ENCODE results near the gene ENG.
"Not testable (repeated sequence)": the region's sequence is repeated elsewhere in the genome, so short reads cannot be mapped to it uniquely, and the experiment has no call there.

ENG gene

DNA sequence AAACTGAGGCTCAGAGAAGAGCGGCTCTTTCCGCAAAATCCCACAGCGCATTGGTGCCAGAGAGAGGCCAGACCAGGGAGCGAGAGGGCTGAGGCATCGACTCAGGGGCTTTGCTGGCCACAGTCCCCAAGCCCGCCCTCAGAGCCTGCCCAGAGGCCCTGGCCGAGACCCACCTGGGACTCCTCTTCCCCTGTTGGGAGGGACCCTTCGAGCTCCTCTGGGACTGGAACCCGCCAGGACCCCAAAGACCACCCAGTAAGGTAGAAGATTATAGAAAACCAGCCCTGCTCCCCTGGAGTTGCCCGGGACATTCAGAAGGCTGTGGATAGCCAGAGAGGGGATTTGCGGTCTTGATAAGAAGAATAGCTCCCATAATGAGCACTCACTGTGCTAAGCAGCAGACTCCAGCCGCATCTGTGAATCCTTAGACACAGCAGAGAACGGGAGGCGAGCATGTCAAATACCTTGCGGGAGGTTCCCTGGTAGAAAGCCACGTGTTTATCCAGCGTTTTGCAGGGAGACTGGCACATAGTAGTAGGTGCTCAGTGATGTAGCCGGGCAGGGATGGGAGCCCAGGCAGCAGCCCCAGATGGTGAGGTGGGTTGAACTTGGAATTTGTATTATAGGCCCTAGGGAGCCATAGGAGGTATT lies 23.7 kb upstream of the ENG start:
- no peak for DNase-seq

GRCh38 chr9:127877566-127877998 lies 23.1 kb upstream of the ENG start, which contains the start of gene AK1:
TSS of gene AK1 (minus strand) at chr9:127877675. CDS start at chr9:127874617, 3,058 bp downstream.
- no peak for DNase-seq

DNA sequence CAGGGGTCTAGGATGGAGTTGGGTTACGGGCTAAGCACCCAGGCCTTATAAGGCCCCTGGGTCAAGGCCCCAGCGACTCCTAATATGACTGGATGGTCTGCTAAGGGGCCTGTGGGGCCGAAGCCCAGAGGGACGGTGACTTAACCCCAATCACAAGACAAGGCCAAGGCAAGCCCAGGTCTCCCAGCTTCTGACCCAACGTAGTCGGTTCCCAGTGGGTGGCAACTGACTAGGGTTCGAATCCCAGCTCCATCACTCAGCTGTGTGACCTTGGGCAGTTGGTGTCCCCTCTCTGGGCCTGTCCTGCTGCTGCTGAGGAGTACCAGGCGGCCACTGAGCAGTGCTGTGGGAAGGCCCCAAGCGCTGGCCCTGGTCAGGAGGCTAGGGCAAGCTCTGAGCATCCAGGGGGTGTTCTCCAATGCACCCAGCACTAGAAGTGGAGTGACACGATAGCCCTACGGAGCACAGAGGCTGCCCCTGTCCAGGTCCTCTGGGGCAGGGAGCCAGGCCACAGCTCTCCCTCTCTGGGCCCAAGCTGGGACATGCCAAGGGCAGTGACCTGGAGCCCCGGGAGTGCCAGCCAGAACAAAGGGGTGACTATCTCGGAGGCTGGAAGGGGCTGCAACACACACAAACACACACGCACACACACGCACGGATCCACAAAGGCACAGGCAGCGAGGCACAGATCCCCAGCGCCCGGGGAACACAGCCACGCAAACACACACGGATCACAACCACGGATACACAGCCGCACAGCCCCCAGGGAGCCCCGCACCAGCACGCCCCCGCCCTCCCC lies 22.5 kb upstream of the ENG start:
- DNase-seq: no peak

DNA sequence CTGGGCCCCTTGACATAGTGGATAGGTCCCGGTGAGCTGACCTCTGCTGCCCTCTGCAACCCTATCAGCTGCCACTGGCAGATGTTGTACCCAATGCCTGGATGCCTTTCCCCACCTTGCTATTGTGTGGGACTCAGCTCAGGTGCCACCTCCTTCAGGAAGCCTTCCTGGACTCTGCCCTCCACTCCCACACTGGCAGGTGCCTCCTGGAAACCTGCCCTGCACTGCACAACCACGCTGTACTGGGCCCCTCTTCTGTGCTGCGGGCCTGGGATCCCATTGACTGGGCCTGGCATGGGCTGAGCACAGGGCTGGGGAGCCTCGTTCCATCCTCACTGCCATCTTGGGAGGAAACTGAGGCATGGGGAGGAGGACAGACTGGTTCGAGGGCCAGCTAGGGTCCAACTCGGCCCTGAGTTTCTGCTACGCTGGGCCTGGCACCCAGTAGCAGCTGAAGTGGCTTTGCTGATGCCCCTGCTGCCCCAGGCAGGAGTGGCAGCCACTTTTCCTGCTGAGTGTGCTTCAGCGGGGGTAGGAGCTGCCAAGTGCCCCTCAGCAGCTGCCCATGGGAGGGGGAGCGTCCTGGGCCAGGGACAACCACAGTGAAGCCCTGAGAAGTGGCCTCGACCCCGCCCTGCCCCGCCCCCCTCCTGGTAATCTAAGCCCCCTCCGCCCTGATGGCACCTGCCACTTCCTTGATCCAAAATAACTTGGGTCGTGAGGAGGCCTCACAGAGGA lies 21.7 kb upstream of the ENG start:
- no peak for DNase-seq

- DNase-seq: no peak
Observed at GRCh38 chr9:127875306-127875966, 21.0 kb upstream of the ENG start.

DNA sequence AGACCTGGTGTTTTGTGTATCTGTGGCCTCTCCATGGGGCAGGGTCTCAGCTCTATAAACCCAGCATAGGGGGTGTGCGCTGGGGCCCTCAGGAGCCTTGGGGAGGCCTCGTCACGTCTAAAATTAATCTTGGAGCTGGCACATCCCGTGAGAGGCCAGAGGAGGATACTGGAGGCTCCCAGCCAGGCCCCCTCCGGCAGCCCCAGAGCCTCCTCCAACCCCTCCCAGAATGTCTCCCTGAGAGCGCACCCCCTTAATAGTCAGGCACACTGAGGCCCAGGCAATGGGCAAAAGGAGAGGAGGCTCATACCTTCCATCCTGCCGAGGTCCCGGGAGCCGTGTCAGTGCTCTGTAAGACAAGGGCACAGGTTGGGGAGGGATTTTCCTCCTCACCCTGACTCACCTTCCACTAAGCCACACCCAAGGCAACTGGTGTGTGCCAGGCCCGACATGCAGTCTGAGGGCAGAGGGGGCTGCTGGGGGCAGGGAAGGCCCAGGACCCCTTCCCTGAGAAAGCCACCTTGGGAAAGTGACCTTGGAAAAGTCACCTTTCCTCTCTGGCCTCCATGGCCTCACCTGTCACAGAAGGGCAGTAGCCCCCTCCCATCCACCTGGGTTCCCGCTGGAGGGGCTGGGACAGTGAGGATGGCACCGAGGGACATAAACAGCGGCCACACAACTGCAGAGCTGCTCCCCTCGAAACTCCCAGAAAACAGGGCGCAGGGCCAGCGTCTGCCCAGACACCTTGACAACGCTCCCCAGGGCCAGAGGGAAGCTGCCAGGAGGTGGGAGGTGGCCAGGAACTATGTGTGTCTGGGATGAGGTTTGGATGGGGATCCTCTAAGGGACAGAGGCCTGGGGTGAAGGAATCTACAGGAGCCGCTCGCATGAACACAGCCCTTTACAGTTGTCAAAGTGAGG lies 20.1 kb upstream of the ENG start:
- no peak for DNase-seq

GRCh38 chr9:127873886-127874285 lies 19.4 kb upstream of the ENG start:
- no peak for DNase-seq

DNA sequence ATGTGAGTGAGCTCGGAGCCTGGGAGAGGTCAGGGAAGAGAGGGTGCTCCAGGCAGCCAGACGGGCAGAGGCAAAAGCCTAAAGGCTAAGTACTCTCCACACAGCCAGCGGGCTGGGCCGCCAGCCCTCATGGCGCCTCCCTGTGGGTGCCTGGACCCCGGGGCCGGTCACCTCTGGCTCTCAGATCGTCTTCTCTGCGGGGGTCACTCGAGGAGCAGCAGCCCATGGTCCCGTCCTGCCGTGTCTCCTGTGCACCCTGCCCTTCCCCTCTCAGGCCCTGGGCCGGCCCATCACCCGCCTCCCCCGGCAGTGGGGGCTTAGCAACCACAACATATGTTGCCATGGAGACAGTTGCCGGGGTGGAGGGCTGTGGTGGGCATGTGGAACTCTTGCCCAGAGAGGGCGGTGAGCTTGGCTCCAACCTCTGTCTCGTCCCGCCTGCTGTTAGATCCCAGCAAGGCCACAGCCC lies 18.8 kb upstream of the ENG start:
- no peak for DNase-seq

DNA sequence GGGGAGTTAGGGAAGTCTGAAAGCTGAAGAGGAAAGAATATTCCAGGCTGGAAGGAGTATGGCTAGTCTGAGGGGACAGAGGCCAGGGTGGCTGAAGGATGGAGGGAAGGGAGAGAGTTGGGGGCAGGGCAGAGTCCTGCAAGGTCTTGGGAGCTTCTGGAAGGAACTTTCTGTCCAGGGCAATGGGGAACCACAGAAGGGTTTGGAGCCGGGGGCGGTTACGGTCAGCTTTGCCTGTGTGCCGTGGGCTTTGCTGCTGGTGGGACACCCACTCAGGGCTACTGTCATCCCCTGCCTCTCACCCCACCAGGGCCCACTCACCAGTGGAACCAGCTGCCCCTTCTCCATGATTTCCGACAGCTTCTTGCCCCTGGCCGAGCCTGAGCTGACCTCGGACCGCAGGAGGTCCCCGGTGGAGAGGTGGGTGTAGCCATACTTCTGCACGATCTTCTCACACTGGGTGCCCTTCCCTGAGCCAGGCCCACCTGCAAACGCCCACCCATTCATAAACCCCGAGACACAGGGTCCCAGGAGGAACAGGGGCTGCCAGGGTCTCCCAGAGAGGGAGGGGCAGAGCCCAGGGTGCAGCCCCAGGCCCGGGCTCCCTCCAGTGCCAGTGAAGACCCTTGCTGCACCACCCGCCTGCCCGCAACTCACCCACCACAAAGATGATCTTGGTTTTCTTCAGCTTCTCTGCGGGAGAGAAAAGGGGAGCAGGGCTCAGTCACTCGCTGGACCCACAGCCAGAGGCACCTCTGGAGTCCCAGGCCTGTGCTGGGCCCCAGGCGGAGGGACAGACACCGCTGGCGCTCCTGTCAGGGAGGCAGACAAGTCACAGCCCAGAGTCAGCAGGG lies 18.1 kb upstream of the ENG start:
- DNase-seq: no peak

GRCh38 chr9:127871531-127871930 lies 17.1 kb upstream of the ENG start:
- no peak for DNase-seq

GRCh38 chr9:127870887-127871286 lies 16.4 kb upstream of the ENG start:
- no peak for DNase-seq

GRCh38 chr9:127870153-127870491 lies 15.7 kb upstream of the ENG start:
- not testable (repeated sequence) for DNase-seq

DNA sequence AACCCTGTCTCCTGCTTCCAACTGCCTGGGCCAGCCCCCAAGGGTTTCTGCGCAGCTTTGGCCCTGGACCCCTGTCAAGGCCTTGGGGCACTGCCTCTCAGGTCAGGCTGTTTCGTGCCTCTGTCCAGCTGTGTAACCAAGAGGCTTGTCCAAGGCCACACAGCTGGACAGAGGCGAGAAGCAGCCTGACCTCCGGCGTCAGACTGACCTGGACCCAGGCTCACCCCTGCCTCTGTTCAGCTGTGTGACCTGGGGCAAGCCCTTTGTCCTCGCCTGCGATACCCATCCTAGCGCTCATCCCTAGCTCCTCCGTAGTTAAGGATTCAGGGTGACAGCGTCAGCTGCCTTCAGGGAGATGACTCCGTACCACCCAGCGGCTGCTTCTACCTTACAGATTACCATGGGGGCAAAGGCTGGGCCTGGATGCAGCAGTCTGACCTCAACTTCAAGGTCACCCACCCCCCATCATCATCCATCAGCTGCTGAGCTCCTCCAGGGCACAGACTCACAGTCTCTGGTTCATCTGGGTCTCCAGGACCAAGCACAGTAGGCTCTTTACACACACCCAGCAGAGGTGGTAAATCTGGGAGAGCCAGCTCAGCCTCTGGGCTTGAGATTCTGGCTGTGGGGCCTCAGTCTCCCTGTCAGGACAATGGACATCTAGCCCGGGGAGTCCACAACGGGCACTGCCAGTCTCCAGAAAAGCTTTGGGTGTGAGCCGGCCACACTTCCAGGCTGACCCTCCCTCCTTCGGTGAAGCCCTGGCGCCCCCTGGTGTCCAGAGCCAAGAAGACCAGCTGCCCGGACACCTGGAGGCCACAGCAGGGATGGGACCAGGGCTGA lies 15.1 kb upstream of the ENG start:
- DNase-seq: peak; percentile 54 to 76 (median 60)

DNA sequence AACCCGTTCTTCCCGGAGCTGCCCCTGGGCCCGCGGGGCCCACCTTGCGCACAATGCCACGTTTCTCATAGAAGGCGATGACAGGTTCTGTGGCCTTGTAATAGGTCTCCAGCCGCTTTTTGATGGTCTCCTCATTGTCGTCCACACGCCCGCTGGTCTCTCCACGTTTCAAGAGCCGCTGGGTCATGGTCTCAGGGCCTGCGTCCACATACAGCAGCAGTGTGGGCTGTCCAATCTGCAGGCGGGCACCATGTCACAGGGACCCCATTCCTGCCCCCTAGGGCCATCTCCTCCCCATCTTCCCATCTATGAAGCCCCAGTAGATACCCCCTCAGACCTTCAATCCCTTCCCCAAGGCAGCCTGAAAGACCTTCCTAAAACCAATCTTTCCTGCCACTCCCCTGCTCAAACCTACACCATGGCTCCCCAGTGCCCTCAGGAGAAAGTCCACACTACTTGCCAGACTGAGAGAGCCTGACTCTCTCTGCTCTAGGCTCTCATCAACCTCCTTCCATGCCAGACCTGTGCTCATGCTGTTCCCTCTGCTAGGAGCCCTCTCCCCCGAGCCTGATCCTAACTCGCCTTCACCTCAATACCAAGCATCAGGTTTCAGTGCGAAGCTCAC lies 13.9 kb upstream of the ENG start:
- DNase-seq: no peak

GRCh38 chr9:127867356-127868277 lies 13.2 kb upstream of the ENG start:
- DNase-seq: no peak

DNA sequence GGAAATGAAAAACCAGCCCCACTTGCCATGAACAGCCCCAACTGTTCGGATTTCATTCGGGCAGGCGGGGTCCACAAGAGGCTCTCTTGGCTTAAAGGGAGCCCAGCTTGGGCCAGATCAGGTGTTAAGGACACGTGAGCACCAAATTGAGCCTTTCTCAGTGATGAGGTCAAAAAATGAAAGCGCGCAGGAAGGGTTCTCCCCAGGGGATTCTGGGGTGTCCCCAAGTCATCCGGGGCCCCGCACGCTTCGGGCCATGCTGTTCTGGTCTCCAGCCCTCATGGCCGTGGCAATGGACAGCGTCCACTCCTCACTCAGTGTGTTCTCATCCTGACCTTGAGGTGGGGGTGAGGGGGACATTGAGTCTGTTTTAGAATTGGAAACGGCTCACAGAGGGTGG lies 12.1 kb upstream of the ENG start:
- DNase-seq: no peak

DNA sequence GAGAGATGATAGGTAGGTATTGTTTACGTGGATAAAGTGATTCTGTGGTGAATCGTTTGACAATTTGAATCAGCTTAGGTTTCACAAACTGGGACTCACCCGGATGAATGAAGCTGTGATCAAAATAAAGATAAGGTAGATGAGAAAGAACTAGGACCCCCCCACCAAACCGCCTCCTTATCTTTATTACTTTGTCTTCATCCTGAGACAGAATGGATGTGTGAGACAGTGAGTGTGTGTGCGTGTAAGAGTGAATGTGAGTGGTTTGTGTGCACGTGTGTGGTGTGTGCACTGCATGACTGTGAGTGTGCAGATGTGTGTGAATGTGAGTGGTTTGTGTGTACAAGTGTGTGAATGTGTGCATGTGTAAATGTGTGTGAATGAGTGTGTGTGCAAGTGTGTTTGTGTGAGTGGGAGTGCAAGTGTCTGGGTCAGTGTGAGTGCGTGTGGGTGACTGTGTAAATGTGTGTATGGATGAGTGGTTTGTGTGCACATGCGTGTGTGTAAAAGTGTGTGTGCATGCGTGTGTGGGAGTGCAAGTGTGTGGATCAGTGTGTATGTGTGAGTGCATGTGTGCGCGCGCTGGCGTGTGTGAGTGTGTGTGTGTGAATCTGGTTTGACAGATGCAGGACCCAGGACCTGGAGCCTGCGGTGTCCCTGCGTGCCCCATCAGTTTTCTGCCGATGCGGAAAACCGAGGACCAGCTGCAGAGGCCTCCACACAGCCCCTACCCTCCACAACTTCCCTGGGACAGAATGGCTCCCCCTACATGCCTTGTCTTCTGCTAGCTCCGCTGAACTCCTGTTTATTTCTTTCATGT lies 11.4 kb upstream of the ENG start:
- DNase-seq: peak in 2 of 5 experiments; percentile 59 to 93
